NCI-H128 (cell line): ENCODE results near the gene CACNA1B.

Source experiments
- DNase-seq: peaks from one replicate; lab custom pipeline; 2025; ENCODE audit not compliant: unreplicated experiment; lab: John Stamatoyannopoulos, UW

CACNA1B gene

GRCh38 chr9:138025908-138026307 lies 148.3 kb downstream of the CACNA1B start:
- DNase-seq, result no peak

GRCh38 chr9:138028596-138028995 lies 151.0 kb downstream of the CACNA1B start:
- no peak for DNase-seq

GRCh38 chr9:138031186-138031585 lies 153.6 kb downstream of the CACNA1B start:
- no peak for DNase-seq

GRCh38 chr9:138033950-138034349 lies 156.4 kb downstream of the CACNA1B start:
- DNase-seq, result no peak

GRCh38 chr9:138037140-138037539 lies 159.6 kb downstream of the CACNA1B start:
- DNase-seq, result no peak

- no peak for DNase-seq
These were observed 160.7 kb downstream of the CACNA1B start for GRCh38 chr9:138038244-138038671.

- DNase-seq, result no peak
These were observed 163.2 kb downstream of the CACNA1B start for GRCh38 chr9:138040446-138041430.

GRCh38 chr9:138042146-138042545 lies 164.6 kb downstream of the CACNA1B start:
- no peak for DNase-seq

GRCh38 chr9:138042640-138043039 lies 165.1 kb downstream of the CACNA1B start:
- DNase-seq, result no peak

GRCh38 chr9:138043061-138043410 lies 165.5 kb downstream of the CACNA1B start:
- no peak for DNase-seq

GRCh38 chr9:138043411-138044345 lies 166.1 kb downstream of the CACNA1B start:
- DNase-seq, result no peak

GRCh38 chr9:138044485-138045383 lies 167.2 kb downstream of the CACNA1B start:
- no peak for DNase-seq

GRCh38 chr9:138045541-138046490 lies 168.2 kb downstream of the CACNA1B start:
- no peak for DNase-seq

GRCh38 chr9:138046641-138047301 lies 169.2 kb downstream of the CACNA1B start:
- DNase-seq, result no peak

- DNase-seq, result no peak
These were observed 170.0 kb downstream of the CACNA1B start for GRCh38 chr9:138047469-138048040.

- DNase-seq, result no peak
These were observed 170.6 kb downstream of the CACNA1B start for GRCh38 chr9:138048184-138048583.

- DNase-seq, result no peak
These were observed 171.7 kb downstream of the CACNA1B start for GRCh38 chr9:138049085-138049778.
